Bladder microvascular endothelial cell (primary cell): ENCODE measurements around the gene TEX2. TPM values are rescaled to one million over a fixed set of nuclear protein-coding genes. Genes with fewer than 3 reads are reported as not detected.

Experiments
- total RNA-seq: library from RNA; depleted of rRNA; stranded (reverse); fragments of >200 nt; gene quantifications from 2 replicates; pipeline ENCODE4 v1.2.3, GENCODE V29; 2014

Gene TEX2
- total RNA-seq = 15.4 and 44.4 TPM in 2 replicates

DNA sequence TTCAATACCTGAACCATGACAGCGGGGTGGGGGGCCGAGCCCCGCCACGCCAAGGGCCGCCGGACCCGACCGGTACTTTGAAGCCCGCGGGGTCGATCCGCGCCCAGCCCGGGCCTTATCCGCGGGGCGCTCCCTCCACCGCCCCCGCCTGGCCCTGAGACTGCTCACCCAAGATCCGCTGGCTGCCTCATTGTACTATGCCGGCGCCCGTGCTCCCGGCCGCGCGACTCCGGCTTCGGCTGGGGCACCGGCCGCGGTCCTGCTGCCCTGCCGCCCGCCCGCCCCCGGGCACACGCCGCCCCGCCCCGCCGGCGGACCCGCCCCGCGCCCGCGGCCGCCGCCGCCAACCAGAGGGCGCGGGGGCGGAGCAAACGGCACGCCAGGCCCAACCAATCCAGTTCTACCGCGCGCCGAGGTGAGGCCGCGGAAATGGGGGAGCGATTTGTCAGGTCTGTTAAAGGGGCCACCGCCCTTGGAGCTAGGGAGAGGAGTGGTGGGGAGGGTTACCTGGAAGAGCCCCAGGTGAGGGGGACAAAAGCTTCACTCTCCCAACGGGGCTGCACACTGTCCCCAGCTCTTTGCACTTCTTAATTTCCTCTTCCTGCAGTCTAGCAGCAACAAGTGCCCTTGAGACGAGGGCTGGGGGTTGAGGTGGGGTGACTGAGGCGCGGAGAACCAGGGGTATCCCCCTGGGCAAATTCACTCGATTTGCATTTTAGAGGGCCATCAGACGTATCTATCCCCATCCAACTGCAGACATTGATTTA is at the start of gene TEX2:
Gene TEX2, minus strand, starts transcription at position 261 of the 767 bp plus-strand sequence. CDS start 49,043 bp downstream, outside the sequence.

DNA sequence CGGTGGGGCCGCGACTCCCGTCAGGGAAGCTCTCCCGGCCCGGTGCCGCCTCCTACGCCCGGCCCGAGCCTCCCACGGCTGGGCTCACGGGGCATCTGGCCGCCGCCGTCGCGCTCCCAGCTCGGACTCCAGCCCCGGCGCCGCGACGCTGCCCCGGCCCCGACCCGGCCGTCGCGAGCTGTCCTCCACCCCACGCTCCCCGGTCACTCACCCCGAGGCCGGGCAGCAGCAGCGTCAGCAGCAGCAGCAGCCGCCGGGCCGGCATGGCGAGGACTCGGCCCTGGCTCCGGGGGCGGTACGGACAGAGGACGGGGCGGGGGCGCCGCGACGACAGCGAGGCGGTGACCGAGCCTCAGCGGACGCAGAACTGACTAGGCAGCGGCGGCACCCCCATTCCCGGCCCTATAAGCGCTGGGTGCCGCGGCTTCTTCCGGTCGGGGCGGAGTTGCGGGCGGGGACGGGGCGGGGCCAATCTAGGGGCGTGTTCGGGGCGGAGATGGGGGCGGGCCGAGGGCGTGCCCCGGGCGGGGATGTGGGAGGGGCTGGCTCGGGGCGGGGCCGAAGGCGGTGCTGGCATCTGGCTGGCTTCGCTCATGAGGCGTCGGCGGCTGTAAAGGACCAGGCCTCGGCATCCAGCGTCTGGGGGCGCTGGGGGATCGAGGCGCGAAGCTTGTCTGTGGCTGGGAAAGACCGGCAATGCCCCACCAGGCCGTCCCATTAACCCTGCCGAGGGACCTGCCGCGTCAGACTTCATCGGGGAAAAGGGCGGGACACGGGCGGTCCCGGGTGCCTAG is 133.1 kb downstream of the TEX2 start, which contains the start of gene ERN1:
Gene ERN1, minus strand, starts transcription at position 380 of the 794 bp plus-strand sequence. Its CDS starts 115 bp downstream, at position 265.

Other genes with a start within 250 kb of the TEX2 start
- gene ICAM2, start 242.6 kb downstream of the TEX2 start, total RNA-seq = 398 and 432 TPM in 2 replicates
- gene ERN1, start 133.1 kb downstream of the TEX2 start, total RNA-seq = 7.0 and 17.6 TPM in 2 replicates
- 628 and 791 TPM in 2 replicates for gene PECAM1, start 127.6 kb upstream of the TEX2 start, total RNA-seq
- 1.5 and 3.5 TPM in 2 replicates for gene MILR1, start 185.9 kb upstream of the TEX2 start, total RNA-seq
- 6.6 and 12.5 TPM in 2 replicates for gene POLG2, start 233.8 kb upstream of the TEX2 start, total RNA-seq
- gene DDX5, start 243.0 kb upstream of the TEX2 start, total RNA-seq = 417 and 1,044 TPM in 2 replicates
- gene CEP95, start 243.7 kb upstream of the TEX2 start, total RNA-seq = 18.5 and 29.3 TPM in 2 replicates